HFF-Myc (cell line): ENCODE measurements around the gene CCDC92B.

Source experiments
- DNase-seq: peaks from one replicate; pipeline ENCODE4 v3.0.0-alpha.2; 2011; ENCODE audit warnings: low read depth; ENCODE audit errors: extremely low read depth
- H3K4me3 ChIP-seq: replicated peaks from 2 replicates; pipeline ENCODE4 v1.5.1; 2011; ENCODE audit warnings: low read depth, mild to moderate bottlenecking, control low read depth, low read length
- TF ChIP-seq, protein P1 (sequence below): IDR thresholded peaks from 2 replicates; pipeline ENCODE4 v1.5.1; 2012; ENCODE audit warnings: mild to moderate bottlenecking, low read depth, low read length, control low read depth; ENCODE audit errors: missing control alignments

CCDC92B gene

DNA sequence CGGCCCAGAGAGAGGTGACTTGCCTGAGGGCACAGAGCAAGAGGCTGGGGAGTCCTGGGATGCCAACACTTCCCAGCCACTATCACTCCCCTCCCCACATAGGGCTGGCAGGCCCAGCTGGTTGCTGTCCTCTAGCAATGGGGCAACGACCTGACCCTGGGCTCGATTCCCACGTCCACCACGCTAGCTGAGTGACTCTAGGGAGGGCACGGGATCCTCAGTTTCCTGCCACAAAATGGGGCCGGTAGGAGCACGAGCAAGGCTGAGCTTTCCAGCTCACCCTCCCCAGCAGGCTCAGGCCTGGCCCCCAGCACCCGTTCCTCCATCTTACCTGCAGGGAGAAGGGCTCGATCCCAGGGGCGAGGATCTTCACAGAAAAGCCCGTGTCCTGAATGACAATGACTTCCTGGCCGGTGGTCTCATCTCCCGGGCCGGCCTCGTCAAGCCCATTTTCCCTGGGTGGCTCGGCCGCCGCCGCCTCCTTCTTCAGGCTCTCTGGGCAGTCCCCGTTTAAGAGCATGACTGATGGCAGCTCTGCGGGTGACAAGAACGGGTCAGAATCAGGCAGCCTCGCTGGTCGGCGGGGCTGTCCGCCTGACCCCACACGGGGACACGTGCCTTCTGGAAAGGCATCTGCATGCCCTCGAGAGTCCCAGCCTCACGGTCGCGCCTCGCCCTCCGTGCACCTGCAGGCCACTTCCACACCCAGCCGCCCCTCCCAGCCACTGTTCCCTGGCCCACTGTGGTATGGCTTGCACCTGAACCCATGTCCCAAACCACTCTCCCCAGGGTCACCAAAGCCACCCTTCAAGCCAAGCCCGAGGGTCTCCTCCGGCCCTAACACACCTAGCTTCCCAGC lies 45.2 kb downstream of the CCDC92B start:
- no peak overlapping the region for H3K4me3 ChIP-seq
- TF ChIP-seq, protein P1, sequence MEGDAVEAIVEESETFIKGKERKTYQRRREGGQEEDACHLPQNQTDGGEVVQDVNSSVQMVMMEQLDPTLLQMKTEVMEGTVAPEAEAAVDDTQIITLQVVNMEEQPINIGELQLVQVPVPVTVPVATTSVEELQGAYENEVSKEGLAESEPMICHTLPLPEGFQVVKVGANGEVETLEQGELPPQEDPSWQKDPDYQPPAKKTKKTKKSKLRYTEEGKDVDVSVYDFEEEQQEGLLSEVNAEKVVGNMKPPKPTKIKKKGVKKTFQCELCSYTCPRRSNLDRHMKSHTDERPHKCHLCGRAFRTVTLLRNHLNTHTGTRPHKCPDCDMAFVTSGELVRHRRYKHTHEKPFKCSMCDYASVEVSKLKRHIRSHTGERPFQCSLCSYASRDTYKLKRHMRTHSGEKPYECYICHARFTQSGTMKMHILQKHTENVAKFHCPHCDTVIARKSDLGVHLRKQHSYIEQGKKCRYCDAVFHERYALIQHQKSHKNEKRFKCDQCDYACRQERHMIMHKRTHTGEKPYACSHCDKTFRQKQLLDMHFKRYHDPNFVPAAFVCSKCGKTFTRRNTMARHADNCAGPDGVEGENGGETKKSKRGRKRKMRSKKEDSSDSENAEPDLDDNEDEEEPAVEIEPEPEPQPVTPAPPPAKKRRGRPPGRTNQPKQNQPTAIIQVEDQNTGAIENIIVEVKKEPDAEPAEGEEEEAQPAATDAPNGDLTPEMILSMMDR: no peak
- DNase-seq: no peak

DNA sequence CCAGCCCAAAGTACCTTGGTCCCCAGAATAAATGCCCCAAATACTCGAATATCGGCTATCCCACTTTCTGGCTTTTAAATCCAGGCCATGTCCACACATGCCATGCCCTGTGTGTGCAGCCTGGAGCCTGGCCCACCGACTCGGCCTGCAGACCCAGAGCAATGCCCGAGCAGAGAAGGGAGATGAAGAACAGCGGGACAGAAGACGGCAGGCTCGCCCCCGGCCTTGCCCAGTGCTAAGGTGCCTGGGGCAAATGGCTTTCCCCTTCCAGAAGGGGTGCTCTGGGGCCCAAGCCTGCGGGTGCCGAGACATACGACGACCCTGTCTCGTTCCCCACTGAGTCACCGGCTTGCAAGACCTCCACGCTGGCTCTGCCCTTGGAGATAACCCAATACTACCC lies 45.8 kb downstream of the CCDC92B start:
- DNase-seq: no peak

DNA sequence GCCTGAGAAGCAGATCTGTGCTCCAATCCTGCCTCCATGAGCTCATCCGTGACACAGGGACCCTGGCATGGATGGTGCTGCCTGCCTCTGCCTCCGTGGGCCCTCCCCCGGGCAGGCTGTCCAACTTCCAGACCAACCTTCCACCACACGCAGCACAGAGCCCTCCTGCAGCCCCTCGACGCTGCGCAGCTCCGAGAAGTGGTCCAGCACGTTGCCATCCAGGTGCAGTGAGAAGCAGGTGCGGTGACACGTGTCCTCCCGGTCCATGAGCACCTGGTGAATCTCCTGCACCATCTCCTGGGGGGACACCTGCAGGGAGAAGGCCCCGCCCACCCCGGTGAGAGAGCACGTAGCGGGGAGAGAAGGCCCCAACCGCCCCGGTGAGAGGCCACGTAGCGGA lies 46.3 kb downstream of the CCDC92B start:
- no peak overlapping the region for H3K4me3 ChIP-seq
- TF ChIP-seq, protein P1: no peak
- no peak for DNase-seq

More for the DNA sequence above, 45.8 kb downstream of the CCDC92B start:
- no peak overlapping the region for H3K4me3 ChIP-seq
- TF ChIP-seq, protein P1: no peak

DNA sequence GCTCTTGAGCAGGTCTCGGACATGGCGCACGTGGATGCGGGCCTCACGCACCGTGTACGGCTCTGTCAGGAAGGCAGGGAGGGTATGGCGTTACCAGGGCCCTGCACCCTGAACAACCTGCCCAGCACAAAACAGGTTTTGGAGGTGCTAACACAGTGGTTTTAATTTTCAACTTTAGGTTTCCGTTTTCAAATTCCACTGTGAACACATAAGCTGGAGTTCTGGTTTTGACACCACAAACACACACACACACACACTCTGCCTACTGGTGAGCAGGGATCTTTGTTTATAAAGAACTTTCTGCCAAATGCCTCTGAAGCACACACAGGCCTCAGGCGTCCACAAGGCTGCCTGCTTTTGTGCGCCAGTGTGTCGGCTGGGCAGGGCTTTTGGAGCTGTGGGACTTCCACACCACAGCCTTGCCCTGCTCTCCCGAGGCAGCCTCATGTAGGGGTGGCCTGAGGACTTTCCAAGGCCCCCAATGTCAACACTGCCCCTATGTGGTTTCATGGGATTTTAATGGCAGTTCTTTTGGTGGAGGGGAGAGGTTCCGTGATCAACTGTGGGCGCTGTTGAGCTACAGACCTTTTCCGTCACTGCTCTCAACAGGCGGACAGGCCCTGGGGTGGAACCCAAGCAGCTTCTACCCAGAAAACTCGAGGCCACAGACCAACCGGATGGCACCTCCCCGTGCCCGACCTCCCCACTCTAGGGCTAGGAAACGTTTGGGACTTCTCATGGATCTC lies 47.3 kb downstream of the CCDC92B start:
- TF ChIP-seq, protein P1: no peak
- DNase-seq: no peak
- no peak overlapping the region for H3K4me3 ChIP-seq

DNA sequence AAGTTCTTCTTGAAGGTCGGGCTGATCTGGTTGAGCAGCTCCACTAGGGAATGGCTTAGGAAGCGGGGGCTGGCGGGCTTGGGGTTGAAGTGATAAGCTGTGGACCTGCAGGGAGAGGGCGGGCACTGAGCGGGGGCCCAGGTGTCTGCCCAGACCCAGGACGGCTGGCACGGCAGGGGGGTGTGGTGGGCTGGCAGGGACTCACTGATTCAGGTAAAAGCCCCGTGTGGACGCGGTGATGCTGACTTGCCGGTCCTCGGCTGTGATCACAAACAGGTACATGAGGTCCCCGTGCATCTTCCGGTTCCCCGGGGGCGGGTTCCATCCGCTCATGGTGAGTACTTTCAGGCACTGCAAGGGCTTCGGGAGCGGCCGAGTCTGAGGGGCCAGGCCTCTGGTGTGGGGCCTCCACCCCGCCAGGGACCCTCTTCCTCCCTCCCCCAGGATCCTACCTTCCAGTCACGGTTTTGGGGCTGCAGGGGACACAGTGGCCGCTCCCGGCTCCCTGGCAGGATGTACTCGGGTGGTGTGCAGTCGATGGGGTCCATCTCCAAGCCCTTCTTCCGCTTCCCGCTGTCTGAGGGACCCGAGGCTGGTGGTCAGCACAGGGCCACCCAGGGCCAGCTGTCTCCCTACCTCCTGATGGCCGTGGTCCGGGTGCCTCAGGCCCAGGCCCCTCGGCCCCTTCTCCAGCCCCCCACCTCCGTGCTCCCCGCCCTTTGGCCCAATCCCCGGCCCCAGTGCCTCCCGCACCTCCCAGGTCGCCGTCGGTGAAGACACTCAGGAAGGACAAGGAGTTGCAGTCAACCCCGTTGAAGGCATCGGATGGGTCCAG lies 48.1 kb downstream of the CCDC92B start:
- TF ChIP-seq, protein P1: no peak
- DNase-seq: no peak
- no peak overlapping the region for H3K4me3 ChIP-seq

DNA sequence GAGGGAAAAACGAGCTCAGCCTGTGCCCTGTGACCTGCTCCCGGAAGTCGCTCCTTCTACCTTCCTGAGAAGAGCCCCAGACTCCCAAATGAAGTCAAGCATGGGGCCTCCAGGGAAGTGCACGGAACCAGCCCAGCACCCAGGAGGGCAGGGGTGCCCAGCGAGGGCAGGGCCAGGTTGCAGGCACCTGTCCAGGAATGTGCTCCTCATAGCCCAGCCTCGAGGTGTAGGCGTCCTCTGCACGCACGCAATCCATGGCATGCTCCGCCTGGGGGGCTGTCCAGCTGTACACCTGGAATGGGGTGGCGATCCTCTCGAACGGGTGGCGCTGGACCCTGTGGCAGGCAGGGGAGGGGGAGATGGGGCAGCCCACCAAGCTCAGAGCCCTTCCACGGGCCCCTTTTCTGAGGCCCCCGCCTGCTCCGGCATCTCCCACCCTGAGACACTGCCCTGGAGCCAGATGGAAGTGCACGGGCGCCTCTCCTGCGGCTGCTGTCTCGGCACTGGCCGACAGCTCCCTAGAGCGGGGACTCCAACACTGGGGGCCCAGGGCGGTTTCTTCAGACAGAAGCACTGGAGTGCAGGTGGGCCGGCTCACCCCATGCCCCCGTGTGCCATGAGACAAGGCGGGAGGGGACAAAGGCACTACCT lies 48.8 kb downstream of the CCDC92B start:
- TF ChIP-seq, protein P1: no peak
- no peak for DNase-seq
- H3K4me3 ChIP-seq: no peak overlapping the region
